GM12892 (cell line): ENCODE data around the gene RNASEH2C.

Source experiments
- POLR2A ChIP-seq: IDR thresholded peaks from 2 replicates; pipeline ENCODE4 v1.6.1; 2011; ENCODE audit warnings: low read depth, low read length, control low read depth
- POLR2AphosphoS5 ChIP-seq: IDR thresholded peaks from 2 replicates; pipeline ENCODE4 v1.6.1; 2011; ENCODE audit warnings: low read depth, low read length, control low read depth
- TAF1 ChIP-seq: IDR thresholded peaks from 2 replicates; pipeline ENCODE4 v1.6.1; 2011; ENCODE audit warnings: low read depth, mild to moderate bottlenecking, control low read depth, low read length, borderline replicate concordance

DNA sequence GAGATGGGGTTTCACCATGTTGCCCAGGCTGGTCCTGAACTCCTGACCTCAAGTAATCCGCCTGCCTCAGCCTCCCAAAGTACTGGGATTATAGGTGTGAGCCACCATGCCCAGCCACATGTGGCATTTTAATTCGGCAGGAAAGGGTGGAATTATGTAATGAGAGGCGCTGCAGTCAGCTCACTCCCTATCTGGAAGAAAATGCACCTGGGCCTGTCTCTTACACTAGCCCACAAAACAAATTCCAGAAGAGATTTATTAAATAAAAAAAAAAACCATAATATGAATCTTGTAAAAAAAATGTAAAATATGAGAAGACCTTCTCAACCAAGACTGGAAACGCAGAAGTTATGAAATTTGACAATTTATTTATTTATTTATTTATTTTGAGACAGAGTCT lies 16.8 kb downstream of the RNASEH2C start:
- no peak for TF ChIP-seq POLR2A
- TF ChIP-seq TAF1: no peak
- no peak for TF ChIP-seq POLR2AphosphoS5
